ENCODE results near the gene ATP10A. TPM values are rescaled to one million over a fixed set of nuclear protein-coding genes. Genes with fewer than 3 reads are reported as not detected.

The ATP10A gene
- polyA plus RNA-seq, 1 donor from 2014 or later = not detected

- no peaks in the 10 kb centered on the region for H4K20me1 ChIP-seq (ENCODE audit: insufficient read depth)
- no peaks in the 10 kb centered on the region for H3F3A ChIP-seq (ENCODE audit: insufficient read depth, low read length, poor library complexity, severe bottlenecking)
- H2AFZ ChIP-seq (ENCODE audit: low read depth, low read length) = no peak overlapping the region
- no peaks in the 10 kb centered on the region for H3K79me2 ChIP-seq (replicated peaks; ENCODE audit: insufficient read depth, low read length)
- no peak for TF ChIP-seq POLR2AphosphoS5 (IDR thresholded peaks at IDR 0.05)
- TF ChIP-seq, protein P1, sequence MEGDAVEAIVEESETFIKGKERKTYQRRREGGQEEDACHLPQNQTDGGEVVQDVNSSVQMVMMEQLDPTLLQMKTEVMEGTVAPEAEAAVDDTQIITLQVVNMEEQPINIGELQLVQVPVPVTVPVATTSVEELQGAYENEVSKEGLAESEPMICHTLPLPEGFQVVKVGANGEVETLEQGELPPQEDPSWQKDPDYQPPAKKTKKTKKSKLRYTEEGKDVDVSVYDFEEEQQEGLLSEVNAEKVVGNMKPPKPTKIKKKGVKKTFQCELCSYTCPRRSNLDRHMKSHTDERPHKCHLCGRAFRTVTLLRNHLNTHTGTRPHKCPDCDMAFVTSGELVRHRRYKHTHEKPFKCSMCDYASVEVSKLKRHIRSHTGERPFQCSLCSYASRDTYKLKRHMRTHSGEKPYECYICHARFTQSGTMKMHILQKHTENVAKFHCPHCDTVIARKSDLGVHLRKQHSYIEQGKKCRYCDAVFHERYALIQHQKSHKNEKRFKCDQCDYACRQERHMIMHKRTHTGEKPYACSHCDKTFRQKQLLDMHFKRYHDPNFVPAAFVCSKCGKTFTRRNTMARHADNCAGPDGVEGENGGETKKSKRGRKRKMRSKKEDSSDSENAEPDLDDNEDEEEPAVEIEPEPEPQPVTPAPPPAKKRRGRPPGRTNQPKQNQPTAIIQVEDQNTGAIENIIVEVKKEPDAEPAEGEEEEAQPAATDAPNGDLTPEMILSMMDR (IDR thresholded peaks at IDR 0.05; ENCODE audit: poor library complexity, severe bottlenecking) = no peak
- TF ChIP-seq MXI1 (conservative IDR thresholded peaks at IDR 0.05; ENCODE audit: poor library complexity, severe bottlenecking) = no peak
- TF ChIP-seq RAD21 (conservative IDR thresholded peaks at IDR 0.05) = no peak
- TF ChIP-seq SMC3 (conservative IDR thresholded peaks at IDR 0.05; ENCODE audit: poor library complexity) = no peak
- TF ChIP-seq, protein P2, sequence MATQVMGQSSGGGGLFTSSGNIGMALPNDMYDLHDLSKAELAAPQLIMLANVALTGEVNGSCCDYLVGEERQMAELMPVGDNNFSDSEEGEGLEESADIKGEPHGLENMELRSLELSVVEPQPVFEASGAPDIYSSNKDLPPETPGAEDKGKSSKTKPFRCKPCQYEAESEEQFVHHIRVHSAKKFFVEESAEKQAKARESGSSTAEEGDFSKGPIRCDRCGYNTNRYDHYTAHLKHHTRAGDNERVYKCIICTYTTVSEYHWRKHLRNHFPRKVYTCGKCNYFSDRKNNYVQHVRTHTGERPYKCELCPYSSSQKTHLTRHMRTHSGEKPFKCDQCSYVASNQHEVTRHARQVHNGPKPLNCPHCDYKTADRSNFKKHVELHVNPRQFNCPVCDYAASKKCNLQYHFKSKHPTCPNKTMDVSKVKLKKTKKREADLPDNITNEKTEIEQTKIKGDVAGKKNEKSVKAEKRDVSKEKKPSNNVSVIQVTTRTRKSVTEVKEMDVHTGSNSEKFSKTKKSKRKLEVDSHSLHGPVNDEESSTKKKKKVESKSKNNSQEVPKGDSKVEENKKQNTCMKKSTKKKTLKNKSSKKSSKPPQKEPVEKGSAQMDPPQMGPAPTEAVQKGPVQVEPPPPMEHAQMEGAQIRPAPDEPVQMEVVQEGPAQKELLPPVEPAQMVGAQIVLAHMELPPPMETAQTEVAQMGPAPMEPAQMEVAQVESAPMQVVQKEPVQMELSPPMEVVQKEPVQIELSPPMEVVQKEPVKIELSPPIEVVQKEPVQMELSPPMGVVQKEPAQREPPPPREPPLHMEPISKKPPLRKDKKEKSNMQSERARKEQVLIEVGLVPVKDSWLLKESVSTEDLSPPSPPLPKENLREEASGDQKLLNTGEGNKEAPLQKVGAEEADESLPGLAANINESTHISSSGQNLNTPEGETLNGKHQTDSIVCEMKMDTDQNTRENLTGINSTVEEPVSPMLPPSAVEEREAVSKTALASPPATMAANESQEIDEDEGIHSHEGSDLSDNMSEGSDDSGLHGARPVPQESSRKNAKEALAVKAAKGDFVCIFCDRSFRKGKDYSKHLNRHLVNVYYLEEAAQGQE (IDR thresholded peaks at IDR 0.05; ENCODE audit: borderline replicate concordance) = no peak
- TF ChIP-seq TAF1 (IDR thresholded peaks at IDR 0.05; ENCODE audit: low read depth) = no peak
- TF ChIP-seq EP300 (conservative IDR thresholded peaks at IDR 0.05; ENCODE audit: poor library complexity, severe bottlenecking) = no peak
- no peak for TF ChIP-seq EZH2 (IDR thresholded peaks at IDR 0.05; ENCODE audit: borderline replicate concordance, insufficient read depth, low read length, poor library complexity, severe bottlenecking)
- H3K9me3 ChIP-seq (ENCODE audit: low read length) = no peaks in the 10 kb centered on the region
- H3K27ac ChIP-seq (ENCODE audit: low read length) = no peak overlapping the region
- H3K27me3 ChIP-seq (ENCODE audit: insufficient read depth, low read depth, low read length) = no peaks in the 10 kb centered on the region
- H3K9me2 ChIP-seq (ENCODE audit: insufficient read depth, low read length) = no peaks in the 10 kb centered on the region
- H3K9ac ChIP-seq (ENCODE audit: low read length) = no peak overlapping the region
- H3K4me2 ChIP-seq (ENCODE audit: low read length) = no peak overlapping the region
- no peaks in the 10 kb centered on the region for H3K36me3 ChIP-seq (ENCODE audit: insufficient read depth, low read length)
- no peak overlapping the region for H3K4me3 ChIP-seq (ENCODE audit: low read length)
These were observed 82.5 kb downstream of the ATP10A start for GRCh38 chr15:25780479-25781255.

- Histone ChIP-seq H3F3A (ENCODE audit: insufficient read depth, low read length, poor library complexity, severe bottlenecking) (no peaks in the 10 kb centered on the region), H3K4me2 (ENCODE audit: low read length) (no peak overlapping the region), H3K4me3 (ENCODE audit: low read length) (no peak overlapping the region), H4K20me1 (ENCODE audit: insufficient read depth) (no peaks in the 10 kb centered on the region), H3K9me3 (ENCODE audit: low read length) (no peaks in the 10 kb centered on the region), H3K79me2 (replicated peaks; ENCODE audit: insufficient read depth, low read length) (no peaks in the 10 kb centered on the region), H3K27ac (ENCODE audit: low read length) (no peak overlapping the region), H3K27me3 (ENCODE audit: insufficient read depth, low read depth, low read length) (no peaks in the 10 kb centered on the region), H2AFZ (ENCODE audit: low read depth, low read length) (no peak overlapping the region), H3K9ac (ENCODE audit: low read length) (no peak overlapping the region), H3K36me3 (ENCODE audit: insufficient read depth, low read length) (no peaks in the 10 kb centered on the region), H3K9me2 (ENCODE audit: insufficient read depth, low read length) (no peaks in the 10 kb centered on the region)
- no peak for TF ChIP-seq EP300 (conservative IDR thresholded peaks at IDR 0.05; ENCODE audit: poor library complexity, severe bottlenecking)
- no peak for TF ChIP-seq TAF1 (IDR thresholded peaks at IDR 0.05; ENCODE audit: low read depth)
- TF ChIP-seq, protein P2 (IDR thresholded peaks at IDR 0.05; ENCODE audit: borderline replicate concordance) = no peak
- no peak for TF ChIP-seq SMC3 (conservative IDR thresholded peaks at IDR 0.05; ENCODE audit: poor library complexity)
- TF ChIP-seq MXI1 (conservative IDR thresholded peaks at IDR 0.05; ENCODE audit: poor library complexity, severe bottlenecking) = no peak
- TF ChIP-seq, protein P1 (IDR thresholded peaks at IDR 0.05; ENCODE audit: poor library complexity, severe bottlenecking) = no peak
- no peak for TF ChIP-seq RAD21 (conservative IDR thresholded peaks at IDR 0.05)
- TF ChIP-seq POLR2AphosphoS5 (IDR thresholded peaks at IDR 0.05) = no peak
- no peak for TF ChIP-seq EZH2 (IDR thresholded peaks at IDR 0.05; ENCODE audit: borderline replicate concordance, insufficient read depth, low read length, poor library complexity, severe bottlenecking)
These were observed 85.0 kb downstream of the ATP10A start for GRCh38 chr15:25778161-25778560.

All from neural cell (in vitro differentiated cells).